ENCODE measurements around the gene BCO2.

BCO2 gene

GRCh38 chr11:112219476-112220232, 44.3 kb downstream of the BCO2 start:
- DNase-seq, result no peak

- DNase-seq, result no peak
These were observed 46.0 kb downstream of the BCO2 start for GRCh38 chr11:112221274-112221835.

GRCh38 chr11:112222303-112222702, 47.0 kb downstream of the BCO2 start:
- DNase-seq, result no peak

GRCh38 chr11:112223121-112223520, 47.8 kb downstream of the BCO2 start:
- no peak for DNase-seq

GRCh38 chr11:112223754-112224532, 48.6 kb downstream of the BCO2 start:
- DNase-seq, result no peak

GRCh38 chr11:112225753-112226061, 50.4 kb downstream of the BCO2 start:
- DNase-seq, result no peak

- DNase-seq, result peak; percentile 72
These were observed 50.9 kb downstream of the BCO2 start, which contains the start of gene PTS for GRCh38 chr11:112226062-112226830. PTS (plus strand) TSS chr11:112226428; CDS start chr11:112226444, 16 bp downstream.

GRCh38 chr11:112226831-112227401, 51.6 kb downstream of the BCO2 start:
- no peak for DNase-seq

- DNase-seq, result no peak
These were observed 52.2 kb downstream of the BCO2 start for GRCh38 chr11:112227471-112227870.

GRCh38 chr11:112228706-112229105, 53.4 kb downstream of the BCO2 start:
- no peak for DNase-seq

- DNase-seq, result no peak
These were observed 53.8 kb downstream of the BCO2 start for GRCh38 chr11:112229159-112229558.

- DNase-seq, result no peak
These were observed 54.6 kb downstream of the BCO2 start for GRCh38 chr11:112229746-112230433.

GRCh38 chr11:112231952-112232351, 56.6 kb downstream of the BCO2 start:
- DNase-seq, result no peak

GRCh38 chr11:112235750-112236390, 60.6 kb downstream of the BCO2 start:
- no peak for DNase-seq

- no peak for DNase-seq
These were observed 62.1 kb downstream of the BCO2 start for GRCh38 chr11:112237451-112237850.

- no peak for DNase-seq
These were observed 62.7 kb downstream of the BCO2 start for GRCh38 chr11:112238041-112238440.

- DNase-seq, result no peak
These were observed 66.2 kb downstream of the BCO2 start for GRCh38 chr11:112241486-112241885.

- DNase-seq, result no peak
These were observed 71.9 kb downstream of the BCO2 start for GRCh38 chr11:112247201-112247600.

GRCh38 chr11:112248201-112248600, 72.9 kb downstream of the BCO2 start:
- DNase-seq, result no peak

- DNase-seq, result no peak
These were observed 74.7 kb downstream of the BCO2 start for GRCh38 chr11:112249871-112250610.
